Stimulated activated CD8-positive, alpha-beta memory T cell treated with anti-CD3 and anti-CD28 coated beads, Interleukin-2, amount 100 ng/mL, for 48 hours (primary cell): ENCODE results near the gene SDHB.

Experiments used
- DNase-seq, 2 donors: peaks; one replicate each; pipeline ENCODE4 v3.0.0-alpha.2; 2020; ENCODE audit warnings: low read depth in 2 of 2

The SDHB gene

DNA sequence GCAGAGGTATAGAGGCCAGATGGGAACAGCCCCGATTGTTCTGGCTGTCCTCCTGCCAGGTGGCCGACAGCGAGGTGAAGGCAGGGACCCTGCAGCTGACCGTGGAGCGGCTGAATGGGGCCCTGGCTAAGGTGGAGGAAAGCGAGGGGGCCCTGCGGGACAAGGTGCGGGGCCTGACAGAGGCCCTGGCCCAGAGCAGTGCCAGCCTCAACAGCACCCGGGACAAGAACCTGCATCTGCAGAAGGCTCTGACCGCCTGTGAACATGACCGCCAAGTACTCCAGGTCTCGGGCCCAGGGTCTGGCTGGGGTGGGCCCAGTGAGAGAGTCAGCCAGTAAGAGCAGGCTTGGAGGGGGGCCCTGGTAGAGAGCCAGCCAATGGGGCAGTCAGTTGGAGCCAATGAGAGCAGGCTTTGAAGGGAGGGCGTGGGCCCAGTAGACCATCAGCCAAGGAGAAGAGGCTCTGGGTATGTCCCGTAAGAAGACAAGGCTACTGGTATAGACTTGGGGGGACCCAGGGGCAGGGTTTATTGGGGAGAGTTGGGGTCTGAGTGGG is 84.7 kb downstream of the SDHB start:
- DNase-seq, result no peak
